ENCODE measurements around the gene CACNA1D. TPM values are rescaled to one million over a fixed set of nuclear protein-coding genes. Genes with fewer than 3 reads are reported as not detected.

Gene CACNA1D
- total and polyA plus RNA-seq, 2 donors (not counting 3 experiments of a cell fraction or from before 2014, with no cell fraction given), result 0.06 TPM; not detected in 1

GRCh38 chr3:53536282-53536681 is 41.9 kb downstream of the CACNA1D start:
- no peaks in the 10 kb centered on the region for H3K36me3 ChIP-seq (ENCODE audit: control insufficient read depth in 2 of 2, extremely low read depth in 1 of 2, insufficient read depth in 2 of 2, low read length in 2 of 2)
- dilution Hi-C loops (cut with MboI; ENCODE audit: extremely low pct_ligation_motif_present, low sequenced_read_pairs) (no loop called here), intact Hi-C loops (cut with micrococcal nuclease) (no loop called here)
- H3K79me2 ChIP-seq (ENCODE audit: control insufficient read depth, insufficient read depth, low read length), result no peaks in the 10 kb centered on the region
- no peak overlapping the region for H2AFZ ChIP-seq (ENCODE audit: low read depth, low read length)
- no peak overlapping the region for H3K4me2 ChIP-seq (ENCODE audit: insufficient read depth, low read length)
- H3K9ac ChIP-seq (replicated peaks; ENCODE audit: extremely low read depth, insufficient read depth, low read length), result no peak overlapping the region
- H3K4me3 ChIP-seq (replicated peaks in 1 of 3; ENCODE audit: insufficient read depth in 1 of 3, low read depth in 1 of 3, low read length in 3 of 3), result no peak overlapping the region
- ChIA-PET POLR2A (no interaction called here), CTCF (interaction anchor here (1.1 kb wide), 1 partner anchor 9 kb away, joined by 4 read pairs; no protein-coding TSS in a partner anchor)
- H3K9me3 ChIP-seq (replicated peaks; ENCODE audit: control insufficient read depth, insufficient read depth, low read length), result no peaks in the 10 kb centered on the region
- FAIRE-seq (no peak), DNase-seq (ENCODE audit: low read depth, low spot score) (no peak)
- H3K9me1 ChIP-seq (replicated peaks; ENCODE audit: control insufficient read depth, extremely low read depth, insufficient read depth, low read length), result no peaks in the 10 kb centered on the region
- H4K20me1 ChIP-seq (replicated peaks; ENCODE audit: control insufficient read depth, extremely low read depth, insufficient read depth, low read length), result no peaks in the 10 kb centered on the region
- H3K4me1 ChIP-seq (ENCODE audit: control insufficient read depth, extremely low read depth, insufficient read depth, low read length), result no peaks in the 10 kb centered on the region
- peaks cover 2 to 7% of the 10 kb centered on the region in 2 experiments for H3K27me3 ChIP-seq (ENCODE audit: control insufficient read depth in 2 of 2, insufficient read depth in 2 of 2, low read length in 2 of 2)
- TF ChIP-seq FOS (IDR thresholded peaks at IDR 0.05; ENCODE audit: borderline replicate concordance, insufficient read depth, low read length) (no peak), POLR2A (IDR thresholded peaks at IDR 0.05; ENCODE audit: low read depth, low read length) (no peak), JUN (IDR thresholded peaks at IDR 0.05; ENCODE audit: borderline replicate concordance, insufficient read depth, insufficient read length, low read depth) (no peak), GATA2 (IDR thresholded peaks at IDR 0.05; ENCODE audit: insufficient read depth, insufficient read length, low read depth, low read length) (no peak), EZH2 (IDR thresholded peaks at IDR 0.05; ENCODE audit: borderline replicate concordance, low read depth, low read length, severe bottlenecking) (no peak), POLR2AphosphoS5 (IDR thresholded peaks at IDR 0.05; ENCODE audit: insufficient read depth, low read depth, low read length) (no peak), CTCF (IDR thresholded peaks at IDR 0.05; ENCODE audit: extremely low read depth in 1 of 2, insufficient read depth in 1 of 2, low read depth in 1 of 2, low read length in 2 of 2) (no peak), MAX (IDR thresholded peaks at IDR 0.05; ENCODE audit: insufficient read depth, insufficient read length) (no peak), MYC (IDR thresholded peaks at IDR 0.05; ENCODE audit: low read depth, low read length) (no peak)
- H3K27ac ChIP-seq (ENCODE audit: insufficient read depth, low read depth, low read length), result no peak overlapping the region
- BruUV-seq (replicated peaks), result no TSS peak
